ENCODE data around the gene UBXN1. TPM values are rescaled to one million over a fixed set of nuclear protein-coding genes. Genes with fewer than 3 reads are reported as not detected.

The UBXN1 gene
- total RNA-seq, 1 experiment from 2014 or later: 135 TPM

DNA sequence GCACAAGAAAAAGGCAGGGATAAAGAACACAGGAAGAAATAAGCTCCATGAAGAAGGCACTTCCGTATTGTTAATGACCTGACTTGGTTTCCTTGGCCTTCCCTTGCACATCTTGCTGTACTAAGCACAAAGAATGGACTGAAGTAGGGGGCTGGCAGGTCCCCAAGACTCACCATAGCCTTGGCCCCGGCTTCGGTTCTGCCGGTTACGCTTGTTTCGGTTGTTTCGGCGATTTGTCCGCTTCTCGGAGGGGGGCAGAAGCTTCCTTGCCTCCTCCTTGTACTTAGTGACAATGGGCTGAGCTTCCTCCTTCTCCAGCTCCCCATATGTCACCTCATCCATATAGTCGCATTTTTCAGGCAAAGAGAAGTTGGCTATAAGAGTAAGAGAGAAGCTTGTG lies 37.9 kb upstream of the UBXN1 start (continued):
- TF ChIP-seq MYBL2 (CRISPR knock-in tag; IDR thresholded peaks at IDR 0.05) (no peak), ZSCAN18 (CRISPR knock-in tag; IDR thresholded peaks at IDR 0.05) (no peak), ZNF396 (CRISPR knock-in tag; IDR thresholded peaks at IDR 0.05; ENCODE audit: borderline replicate concordance) (no peak), EMX1 (CRISPR knock-in tag; IDR thresholded peaks at IDR 0.05) (no peak), PRRX2 (CRISPR knock-in tag; IDR thresholded peaks at IDR 0.05) (no peak)
- TF ChIP-seq, protein P1, sequence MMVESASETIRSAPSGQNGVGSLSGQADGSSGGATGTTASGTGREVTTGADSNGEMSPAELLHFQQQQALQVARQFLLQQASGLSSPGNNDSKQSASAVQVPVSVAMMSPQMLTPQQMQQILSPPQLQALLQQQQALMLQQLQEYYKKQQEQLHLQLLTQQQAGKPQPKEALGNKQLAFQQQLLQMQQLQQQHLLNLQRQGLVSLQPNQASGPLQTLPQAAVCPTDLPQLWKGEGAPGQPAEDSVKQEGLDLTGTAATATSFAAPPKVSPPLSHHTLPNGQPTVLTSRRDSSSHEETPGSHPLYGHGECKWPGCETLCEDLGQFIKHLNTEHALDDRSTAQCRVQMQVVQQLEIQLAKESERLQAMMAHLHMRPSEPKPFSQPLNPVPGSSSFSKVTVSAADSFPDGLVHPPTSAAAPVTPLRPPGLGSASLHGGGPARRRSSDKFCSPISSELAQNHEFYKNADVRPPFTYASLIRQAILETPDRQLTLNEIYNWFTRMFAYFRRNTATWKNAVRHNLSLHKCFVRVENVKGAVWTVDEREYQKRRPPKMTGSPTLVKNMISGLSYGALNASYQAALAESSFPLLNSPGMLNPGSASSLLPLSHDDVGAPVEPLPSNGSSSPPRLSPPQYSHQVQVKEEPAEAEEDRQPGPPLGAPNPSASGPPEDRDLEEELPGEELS (CRISPR knock-in tag; IDR thresholded peaks at IDR 0.05): no peak
- TF ChIP-seq, protein P2, sequence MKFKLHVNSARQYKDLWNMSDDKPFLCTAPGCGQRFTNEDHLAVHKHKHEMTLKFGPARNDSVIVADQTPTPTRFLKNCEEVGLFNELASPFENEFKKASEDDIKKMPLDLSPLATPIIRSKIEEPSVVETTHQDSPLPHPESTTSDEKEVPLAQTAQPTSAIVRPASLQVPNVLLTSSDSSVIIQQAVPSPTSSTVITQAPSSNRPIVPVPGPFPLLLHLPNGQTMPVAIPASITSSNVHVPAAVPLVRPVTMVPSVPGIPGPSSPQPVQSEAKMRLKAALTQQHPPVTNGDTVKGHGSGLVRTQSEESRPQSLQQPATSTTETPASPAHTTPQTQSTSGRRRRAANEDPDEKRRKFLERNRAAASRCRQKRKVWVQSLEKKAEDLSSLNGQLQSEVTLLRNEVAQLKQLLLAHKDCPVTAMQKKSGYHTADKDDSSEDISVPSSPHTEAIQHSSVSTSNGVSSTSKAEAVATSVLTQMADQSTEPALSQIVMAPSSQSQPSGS (CRISPR knock-in tag; IDR thresholded peaks at IDR 0.05; ENCODE audit: borderline replicate concordance, low read depth): no peak

DNA sequence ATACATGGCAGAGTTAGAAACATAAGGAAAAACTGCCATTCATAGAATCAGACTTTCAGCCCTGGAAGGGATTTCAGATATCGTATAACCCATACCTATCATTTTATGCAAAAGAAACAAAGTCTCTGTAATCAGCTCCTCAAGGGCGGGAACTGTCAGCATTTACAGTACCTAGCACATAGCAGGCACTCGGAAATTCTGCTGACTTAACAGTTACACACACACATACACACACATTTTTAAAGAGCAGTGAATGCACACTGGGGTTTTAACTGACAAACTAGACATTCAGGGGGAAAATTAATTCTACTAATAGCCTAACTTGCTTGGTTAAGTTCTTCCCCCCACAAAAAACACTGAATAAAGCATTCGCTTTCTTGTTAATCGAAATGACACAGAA lies 37.3 kb upstream of the UBXN1 start:
- ATAC-seq (no peak), DNase-seq (ENCODE audit: low spot score) (no peak)
- H3K9me3 Mint-ChIP-seq: no peaks in the 10 kb centered on the region
- peaks cover 24% of the 10 kb centered on the region for H3K4me1 Mint-ChIP-seq
- ChIA-PET POLR2A (no interaction called here), CTCF (interaction anchor here (1.3 to 4.1 kb wide), 3 partner anchors 9 to 70 kb away, joined by 3 to 14 read pairs (median 6); partner anchors contain the start of genes BSCL2, GNG3 and TAF6L)
- H3K36me3 Mint-ChIP-seq: peaks cover 87% of the 10 kb centered on the region
- H3K27ac Mint-ChIP-seq: peak overlapping the region; percentile 37; the same call in 1 of the 2 replicates
- no peaks in the 10 kb centered on the region for H3K27me3 Mint-ChIP-seq (ENCODE audit: low read depth)
- TF ChIP-seq MYBL2 (CRISPR knock-in tag; IDR thresholded peaks at IDR 0.05) (no peak), ZNF232 (CRISPR knock-in tag; IDR thresholded peaks at IDR 0.05) (no peak), OVOL2 (CRISPR knock-in tag; IDR thresholded peaks at IDR 0.05; ENCODE audit: borderline replicate concordance) (no peak), SP1 (CRISPR knock-in tag; conservative IDR thresholded peaks at IDR 0.05) (no peak), SMAD4 (CRISPR knock-in tag; IDR thresholded peaks at IDR 0.05) (no peak)
- H3K4me3 Mint-ChIP-seq: no peak overlapping the region

- Mint-ChIP-seq H3K4me1 (peaks cover 28% of the 10 kb centered on the region), H3K27me3 (ENCODE audit: low read depth) (no peaks in the 10 kb centered on the region), H3K4me3 (no peak overlapping the region), H3K27ac (peak overlapping the region; percentile 37), H3K36me3 (peaks cover 85% of the 10 kb centered on the region), H3K9me3 (no peaks in the 10 kb centered on the region)
- peak; percentile 71 for ATAC-seq
- DNase-seq (ENCODE audit: low spot score): no peak
- CTCF ChIA-PET: interaction anchor here (1.2 to 4.1 kb wide), 4 partner anchors 8 to 71 kb away, joined by 3 to 14 read pairs (median 4); partner anchors contain the start of genes BSCL2, GNG3, HNRNPUL2 and TAF6L
- POLR2A ChIA-PET: interaction anchor here (0.5 to 0.8 kb wide), 2 partner anchors 12 to 73 kb away, joined by 3 to 6 read pairs; partner anchors contain the start of gene HNRNPUL2
- TF ChIP-seq, protein P3, sequence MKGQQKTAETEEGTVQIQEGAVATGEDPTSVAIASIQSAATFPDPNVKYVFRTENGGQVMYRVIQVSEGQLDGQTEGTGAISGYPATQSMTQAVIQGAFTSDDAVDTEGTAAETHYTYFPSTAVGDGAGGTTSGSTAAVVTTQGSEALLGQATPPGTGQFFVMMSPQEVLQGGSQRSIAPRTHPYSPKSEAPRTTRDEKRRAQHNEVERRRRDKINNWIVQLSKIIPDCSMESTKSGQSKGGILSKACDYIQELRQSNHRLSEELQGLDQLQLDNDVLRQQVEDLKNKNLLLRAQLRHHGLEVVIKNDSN (CRISPR knock-in tag; IDR thresholded peaks at IDR 0.05): no peak
- no peak for TF ChIP-seq TEAD4 (CRISPR knock-in tag; IDR thresholded peaks at IDR 0.05)
- TF ChIP-seq NR1H2 (CRISPR knock-in tag; IDR thresholded peaks at IDR 0.05): no peak
- TF ChIP-seq RELA (CRISPR knock-in tag; IDR thresholded peaks at IDR 0.05; ENCODE audit: borderline replicate concordance): no peak
- TF ChIP-seq, protein P4, sequence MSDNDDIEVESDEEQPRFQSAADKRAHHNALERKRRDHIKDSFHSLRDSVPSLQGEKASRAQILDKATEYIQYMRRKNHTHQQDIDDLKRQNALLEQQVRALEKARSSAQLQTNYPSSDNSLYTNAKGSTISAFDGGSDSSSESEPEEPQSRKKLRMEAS (CRISPR knock-in tag; IDR thresholded peaks at IDR 0.05): no peak
- no peak for TF ChIP-seq ZNF423 (CRISPR knock-in tag; IDR thresholded peaks at IDR 0.05)
- TF ChIP-seq ZMAT4 (CRISPR knock-in tag; IDR thresholded peaks at IDR 0.05): no peak
- no peak for TF ChIP-seq USF2 (CRISPR knock-in tag; IDR thresholded peaks at IDR 0.05)
- no peak for TF ChIP-seq CDX4 (CRISPR knock-in tag; IDR thresholded peaks at IDR 0.05; ENCODE audit: borderline replicate concordance)
- TF ChIP-seq ZBTB21 (CRISPR knock-in tag; IDR thresholded peaks at IDR 0.05; ENCODE audit: borderline replicate concordance): no peak
- no peak for TF ChIP-seq E2F4 (CRISPR knock-in tag; IDR thresholded peaks at IDR 0.05; ENCODE audit: borderline replicate concordance, low read depth)
- no peak for TF ChIP-seq CREB1 (CRISPR knock-in tag; IDR thresholded peaks at IDR 0.05)
Measured at GRCh38 chr11:62715150-62716130, 36.6 kb upstream of the UBXN1 start.
